B cell (primary cell): ENCODE measurements around the gene DBP. TPM values are rescaled to one million over a fixed set of nuclear protein-coding genes. Genes with fewer than 3 reads are reported as not detected.

ENCODE experiments used
- ATAC-seq: fragments of 200-7000 bp; cut with Tn5 transposase; one replicate; pipeline ENCODE4 v1.10.0; 2021; ENCODE audit warnings: low read depth, mild to moderate bottlenecking, moderate number of reproducible peaks, moderate library complexity
- CTCF ChIA-PET: fragments of 350-600 bp; sonication (Branson Sonifier 250); formaldehyde crosslinking; loops from one replicate; lab custom pipeline; 2021; ENCODE audit warnings: antibody characterized with exemption, inconsistent platforms; lab: Charles Lee
- POLR2A ChIA-PET: fragments of 350-600 bp; sonication (Branson Sonifier 250); formaldehyde crosslinking; loops from one replicate; lab custom pipeline; 2021; ENCODE audit warnings: antibody characterized with exemption; lab: Charles Lee
- DNase-seq: peaks from one replicate; pipeline ENCODE4 v3.0.0; 2013
- H2AFZ ChIP-seq: 2 replicates; pipeline ENCODE4 v1.6.1; 2012; ENCODE audit warnings: mild to moderate bottlenecking, low read depth, low read length; ENCODE audit not compliant: insufficient read depth, poor library complexity, severe bottlenecking
- H3K27ac ChIP-seq, 2 donors: 1 replicate in 1 of 2; 2 replicates in 1 of 2; pipeline ENCODE4 v1.5.1; 2012 to 2013; ENCODE audit warnings: low read length in 2 of 2, mild to moderate bottlenecking in 2 of 2, moderate library complexity in 1 of 2
- H3K27me3 ChIP-seq, 4 experiments: fragments of 200-600 bp in 1 of 4; sonication (generic) in 1 of 4; replicated peaks in 1 of 4; 1 replicate in 2 of 4; 2 replicates in 2 of 4; pipeline versions ENCODE4 v1.6.1 to v1.7.0; 2013 to 2016; ENCODE audit warnings: low read length in 3 of 4, mild to moderate bottlenecking in 2 of 4, mixed read lengths in 1 of 4, moderate library complexity in 1 of 4; ENCODE audit not compliant: insufficient read depth in 4 of 4, control insufficient read depth in 3 of 4; ENCODE audit errors: control extremely low read depth in 1 of 4
- H3K36me3 ChIP-seq, 2 experiments: replicated peaks in 1 of 2; 1 replicate in 1 of 2; 2 replicates in 1 of 2; pipeline versions ENCODE4 v1.6.1 to v1.7.1; 2013; ENCODE audit warnings: low read length in 1 of 2; ENCODE audit not compliant: insufficient read depth in 2 of 2, control insufficient read depth in 1 of 2; ENCODE audit errors: control extremely low read depth in 1 of 2, extremely low read depth in 1 of 2
- H3K4me1 ChIP-seq, 2 donors: fragments of 200-600 bp in 1 of 2; sonication (generic) in 1 of 2; 1 replicate in 1 of 2; 2 replicates in 1 of 2; pipeline versions ENCODE4 v1.5.1 to v1.6.1; 2013 to 2017; ENCODE audit warnings: low read length in 2 of 2; ENCODE audit not compliant: control insufficient read depth in 2 of 2, insufficient read depth in 2 of 2
- H3K4me2 ChIP-seq: replicated peaks from 2 replicates; pipeline ENCODE3; 2012; ENCODE audit warnings: mild to moderate bottlenecking, low read depth, low read length; ENCODE audit not compliant: poor library complexity, severe bottlenecking
- H3K4me3 ChIP-seq, 5 experiments: fragments of 200-600 bp in 1 of 5; sonication (generic) in 1 of 5; 1 replicate in 3 of 5; 2 replicates in 2 of 5; pipeline versions ENCODE4 v1.5.1 to v1.7.0; 2011 to 2016; ENCODE audit warnings: low read length in 4 of 5, mild to moderate bottlenecking in 4 of 5, low read depth in 2 of 5, control low read depth in 1 of 5, moderate library complexity in 1 of 5; ENCODE audit not compliant: insufficient read depth in 1 of 5; ENCODE audit errors: control extremely low read depth in 1 of 5, extremely low read depth in 1 of 5
- H3K79me2 ChIP-seq: fragments of 200-600 bp; sonication (generic); one replicate; pipeline ENCODE4 v1.6.0; 2016; ENCODE audit warnings: low read length; ENCODE audit not compliant: control insufficient read depth, insufficient read depth
- H3K9ac ChIP-seq: fragments of 200-600 bp; sonication (generic); 2 replicates; pipeline ENCODE4 v1.6.1; 2017; ENCODE audit warnings: mild to moderate bottlenecking, low read length, moderate library complexity
- H3K9me3 ChIP-seq, 3 donors: one replicate each; pipeline versions ENCODE4 v1.6.1 to v1.7.1; 2013; ENCODE audit warnings: low read length in 2 of 3; ENCODE audit not compliant: control insufficient read depth in 2 of 3, insufficient read depth in 1 of 3; ENCODE audit errors: control extremely low read depth in 1 of 3
- H4K20me1 ChIP-seq: 2 replicates; pipeline ENCODE4 v1.6.0; 2012; ENCODE audit warnings: mild to moderate bottlenecking, low read length; ENCODE audit not compliant: insufficient read depth, control insufficient read depth, poor library complexity, severe bottlenecking
- H3K27ac Mint-ChIP-seq: one replicate; pipeline ENCODE4 v1.8.0; 2021; ENCODE audit warnings: mixed read lengths
- H3K27me3 Mint-ChIP-seq: one replicate; pipeline ENCODE4 v1.8.0; 2021; ENCODE audit warnings: mixed read lengths
- H3K4me1 Mint-ChIP-seq: one replicate; pipeline ENCODE4 v1.8.0; 2021; ENCODE audit warnings: mixed read lengths
- H3K4me3 Mint-ChIP-seq: one replicate; pipeline ENCODE4 v1.8.0; 2021; ENCODE audit warnings: mixed read lengths
- H3K9me3 Mint-ChIP-seq: one replicate; pipeline ENCODE4 v1.8.0; 2022; ENCODE audit warnings: mixed read lengths; ENCODE audit not compliant: insufficient read depth
- EZH2 ChIP-seq: IDR thresholded peaks from 2 replicates; pipeline ENCODE4 v1.6.1; 2012; ENCODE audit warnings: borderline replicate concordance, low read depth, mild to moderate bottlenecking, moderate library complexity, low read length; ENCODE audit not compliant: insufficient read depth, poor library complexity, severe bottlenecking
- WGBS: methylation state at CpG from one replicate; pipeline ENCODE4 v1.1.5; 2013; ENCODE audit warnings: missing lambda C conversion rate; ENCODE audit not compliant: insufficient coverage; 5-methylcytosine and 5-hydroxymethylcytosine counted together
- intact Hi-C: fragments of 100-400 bp; cut with micrococcal nuclease; formaldehyde crosslinking; loops from one replicate; pipeline ENCODE4 v1.10.0; 2022
- polyA plus RNA-seq: library from polyadenylated mRNA; depleted of rRNA; stranded (reverse); fragments of >200 nt; gene quantifications from 2 replicates; pipeline ENCODE4 v1.2.3, GENCODE V29; 2012
- total RNA-seq, 2 donors: library from RNA; stranded (reverse); fragments of 120-200 nt in 1 of 2; gene quantifications; 1 replicate in 1 of 2; 2 replicates in 1 of 2; pipeline versions ENCODE4 v1.2.3 to v1.2.4, GENCODE V29; 2013 to 2022
- TF ChIP-seq, protein P1 (sequence below): fragments of 200-600 bp; IDR thresholded peaks from one replicate; pipeline ENCODE4 v1.8.0; 2022; ENCODE audit warnings: antibody characterized with exemption, mild to moderate bottlenecking

Gene DBP
- total and polyA plus RNA-seq, 2 donors (not counting 1 experiment from before 2014, with no cell fraction given) = 23.5 to 33.0 TPM

- H3K27me3 Mint-ChIP-seq = peaks cover 6% of the 10 kb centered on the region
- Histone ChIP-seq H4K20me1 (no peaks in the 10 kb centered on the region), H3K27me3 (no peaks in the 10 kb centered on the region), H3K27ac (no peak overlapping the region), H3K36me3 (no peaks in the 10 kb centered on the region), H3K4me1 (peaks cover 4 to 10% of the 10 kb centered on the region in 2 donors), H2AFZ (no peak overlapping the region), H3K79me2 (no peaks in the 10 kb centered on the region), H3K9ac (no peak overlapping the region), H3K4me3 (no peak overlapping the region), H3K4me2 (no peak overlapping the region), H3K9me3 (no peaks in the 10 kb centered on the region)
- H3K9me3 Mint-ChIP-seq = no peaks in the 10 kb centered on the region
- TF ChIP-seq, protein P1, sequence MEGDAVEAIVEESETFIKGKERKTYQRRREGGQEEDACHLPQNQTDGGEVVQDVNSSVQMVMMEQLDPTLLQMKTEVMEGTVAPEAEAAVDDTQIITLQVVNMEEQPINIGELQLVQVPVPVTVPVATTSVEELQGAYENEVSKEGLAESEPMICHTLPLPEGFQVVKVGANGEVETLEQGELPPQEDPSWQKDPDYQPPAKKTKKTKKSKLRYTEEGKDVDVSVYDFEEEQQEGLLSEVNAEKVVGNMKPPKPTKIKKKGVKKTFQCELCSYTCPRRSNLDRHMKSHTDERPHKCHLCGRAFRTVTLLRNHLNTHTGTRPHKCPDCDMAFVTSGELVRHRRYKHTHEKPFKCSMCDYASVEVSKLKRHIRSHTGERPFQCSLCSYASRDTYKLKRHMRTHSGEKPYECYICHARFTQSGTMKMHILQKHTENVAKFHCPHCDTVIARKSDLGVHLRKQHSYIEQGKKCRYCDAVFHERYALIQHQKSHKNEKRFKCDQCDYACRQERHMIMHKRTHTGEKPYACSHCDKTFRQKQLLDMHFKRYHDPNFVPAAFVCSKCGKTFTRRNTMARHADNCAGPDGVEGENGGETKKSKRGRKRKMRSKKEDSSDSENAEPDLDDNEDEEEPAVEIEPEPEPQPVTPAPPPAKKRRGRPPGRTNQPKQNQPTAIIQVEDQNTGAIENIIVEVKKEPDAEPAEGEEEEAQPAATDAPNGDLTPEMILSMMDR = no peak
- TF ChIP-seq EZH2 = no peak
- no peak overlapping the region for H3K4me3 Mint-ChIP-seq
- ChIA-PET POLR2A (interaction anchor here (0.5 kb wide), 1 partner anchor 52 kb away, joined by 5 read pairs; no protein-coding TSS in a partner anchor), CTCF (interaction anchor here (1.3 to 5.4 kb wide), 4 partner anchors 15 to 158 kb away, joined by 3 to 51 read pairs (median 4); partner anchors contain the start of genes CA11 and HSD17B14)
- H3K4me1 Mint-ChIP-seq = peaks cover 6% of the 10 kb centered on the region
- WGBS = 90% methylated on average over 2 of the region's 4 CpGs
- no peak for ATAC-seq
- no peak for DNase-seq
- intact Hi-C loops = no loop called here
- H3K27ac Mint-ChIP-seq = no peak overlapping the region
Observed at GRCh38 chr19:48678201-48678600, 41.0 kb upstream of the DBP start.

GRCh38 chr19:48676887-48677286, 39.7 kb upstream of the DBP start:
- H3K27me3 Mint-ChIP-seq = peaks cover 6% of the 10 kb centered on the region
- intact Hi-C loops = no loop called here
- Histone ChIP-seq H3K4me2 (no peak overlapping the region), H3K79me2 (no peaks in the 10 kb centered on the region), H4K20me1 (no peaks in the 10 kb centered on the region), H3K4me1 (peaks cover 4 to 10% of the 10 kb centered on the region in 2 donors), H3K9me3 (no peaks in the 10 kb centered on the region), H3K27ac (no peak overlapping the region), H3K4me3 (no peak overlapping the region), H3K36me3 (no peaks in the 10 kb centered on the region), H3K9ac (no peak overlapping the region), H3K27me3 (no peaks in the 10 kb centered on the region), H2AFZ (no peak overlapping the region)
- no peak overlapping the region for H3K27ac Mint-ChIP-seq
- H3K4me1 Mint-ChIP-seq = peaks cover 6% of the 10 kb centered on the region
- TF ChIP-seq, protein P1 = no peak
- no peak for DNase-seq
- ATAC-seq = no peak
- no peak overlapping the region for H3K4me3 Mint-ChIP-seq
- H3K9me3 Mint-ChIP-seq = no peaks in the 10 kb centered on the region
- 92% methylated on average over 13 of the region's 13 CpGs for WGBS
- ChIA-PET POLR2A (no interaction called here), CTCF (interaction anchor here (1.7 to 5.4 kb wide), 3 partner anchors 32 to 165 kb away, joined by 5 to 51 read pairs (median 7); partner anchors contain the start of gene CA11)
